Measurements from ENCODE around the gene DLX1. TPM values are rescaled to one million over a fixed set of nuclear protein-coding genes. Genes with fewer than 3 reads are reported as not detected.
"Not testable (repeated sequence)": the region's sequence is repeated elsewhere in the genome, so short reads cannot be mapped to it uniquely, and the experiment has no call there.

Gene DLX1
- total RNA-seq (2014; rRNA removed), result 4.6 and 5.6 TPM in 2 replicates
- polyA plus RNA-seq (2012), result 3.5 TPM

DNA sequence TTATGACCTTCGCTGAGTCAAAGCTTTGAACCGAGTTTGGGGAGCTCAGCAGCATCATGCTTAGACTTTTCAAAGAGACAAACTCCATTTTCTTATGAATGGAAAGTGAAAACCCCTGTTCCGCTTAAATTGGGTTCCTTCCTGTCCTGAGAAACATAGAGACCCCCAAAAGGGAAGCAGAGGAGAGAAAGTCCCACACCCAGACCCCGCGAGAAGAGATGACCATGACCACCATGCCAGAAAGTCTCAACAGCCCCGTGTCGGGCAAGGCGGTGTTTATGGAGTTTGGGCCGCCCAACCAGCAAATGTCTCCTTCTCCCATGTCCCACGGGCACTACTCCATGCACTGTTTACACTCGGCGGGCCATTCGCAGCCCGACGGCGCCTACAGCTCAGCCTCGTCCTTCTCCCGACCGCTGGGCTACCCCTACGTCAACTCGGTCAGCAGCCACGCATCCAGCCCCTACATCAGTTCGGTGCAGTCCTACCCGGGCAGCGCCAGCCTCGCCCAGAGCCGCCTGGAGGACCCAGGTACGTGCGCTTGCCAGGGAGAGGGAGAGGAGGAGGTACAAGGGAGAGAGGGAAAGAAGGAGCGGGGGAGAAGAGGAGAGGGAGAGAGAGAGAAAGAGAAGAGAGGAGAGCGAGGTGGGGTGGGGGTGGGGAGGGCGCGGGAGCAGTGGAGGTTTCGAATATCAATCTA lies at the start of gene DLX1:
Gene DLX1, plus strand, starts transcription at position 48 of the 700 bp plus-strand sequence. Its CDS starts 171 bp downstream, at position 219.
- DNase-seq (ENCODE audit: low read depth), result no peak

DNA sequence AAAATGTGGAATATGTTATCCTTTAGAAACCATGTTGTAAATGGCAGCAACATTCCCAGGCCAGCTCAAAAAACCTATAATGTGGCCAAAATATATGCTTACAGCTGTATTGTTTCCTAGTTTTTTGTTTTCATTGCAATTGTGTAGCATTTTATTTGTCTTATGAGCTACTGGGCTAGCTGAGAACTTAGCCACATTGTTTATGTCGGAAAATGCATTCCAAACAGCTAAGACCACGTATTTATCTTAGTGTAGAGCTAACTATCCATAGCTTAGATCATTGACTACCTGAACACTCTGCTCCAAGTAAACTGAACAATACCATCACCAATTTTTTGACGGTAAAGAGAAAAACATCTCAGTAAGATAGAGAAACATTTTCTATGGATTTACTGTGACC lies 47.2 kb upstream of the DLX1 start:
- no peak for DNase-seq (ENCODE audit: low read depth)

DNA sequence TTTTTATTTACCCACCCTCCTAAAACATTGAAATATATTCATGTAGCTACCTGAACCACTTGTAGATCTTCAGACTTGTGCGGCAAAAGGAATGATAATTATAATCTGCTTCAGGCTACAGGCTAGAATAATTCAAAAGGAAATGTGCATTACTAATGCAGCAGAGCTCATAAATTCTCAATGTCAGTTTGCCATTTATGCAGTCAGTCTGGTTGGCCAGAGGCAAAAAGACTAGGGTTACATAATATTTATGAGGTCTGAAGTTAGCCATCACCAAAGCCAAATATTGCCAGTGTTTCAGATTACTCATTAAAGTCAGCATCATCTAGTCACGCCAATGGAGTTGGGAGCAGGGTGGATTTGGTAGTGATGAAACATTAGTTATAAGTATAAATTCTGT lies 46.7 kb upstream of the DLX1 start:
- peak; percentile 34 for DNase-seq (ENCODE audit: low read depth)

DNA sequence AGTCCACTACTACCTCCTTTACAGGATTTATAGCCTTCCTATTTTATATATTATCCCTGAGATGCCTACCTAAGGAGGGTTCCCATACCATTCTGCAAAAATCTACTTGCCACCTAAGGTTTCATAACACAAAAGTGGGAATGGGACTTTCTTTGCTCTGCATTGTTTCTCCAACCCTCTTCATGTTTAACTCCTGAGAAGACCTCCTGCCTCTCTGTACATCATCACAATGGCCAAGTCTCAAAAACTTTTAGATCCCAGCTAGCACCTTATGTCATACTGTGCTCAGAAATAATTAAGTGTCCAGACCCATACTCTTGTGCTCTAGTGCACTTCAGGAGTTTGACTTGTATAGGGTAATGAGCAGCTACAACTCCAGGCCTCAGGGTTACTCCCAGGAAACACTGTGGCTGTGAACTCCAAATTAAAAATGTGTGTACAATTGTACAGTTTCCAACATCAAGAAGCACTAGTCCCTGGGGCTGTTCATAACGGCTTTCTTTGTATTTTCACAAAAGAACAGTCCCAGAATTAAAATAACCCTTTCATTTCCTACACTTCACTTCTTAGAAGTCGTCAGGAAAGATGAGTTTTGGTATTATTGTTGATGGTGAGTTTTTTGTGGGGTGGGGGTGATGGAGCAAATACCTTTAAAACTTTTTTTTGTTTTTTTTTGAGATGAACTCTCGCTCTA lies 46.1 kb upstream of the DLX1 start:
- DNase-seq (ENCODE audit: low read depth), result no peak

DNA sequence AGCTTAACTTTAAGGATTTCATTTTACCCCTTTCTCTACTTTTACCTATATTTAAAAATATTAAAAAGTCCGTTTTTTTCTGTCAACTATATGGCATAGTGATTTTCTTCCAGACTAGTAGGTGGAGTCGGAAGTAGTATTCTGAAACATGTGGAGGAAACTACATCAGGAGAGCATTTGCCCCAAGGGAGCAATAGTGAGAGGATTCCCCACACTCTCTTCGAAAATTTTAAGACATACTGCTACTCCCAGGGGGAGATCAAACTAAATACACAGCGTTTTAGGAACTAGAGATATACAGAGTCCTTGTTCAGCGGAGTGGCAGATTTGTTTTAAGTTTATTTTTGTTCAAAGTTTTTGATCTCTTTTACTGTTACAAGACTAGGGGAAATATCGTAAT lies 45.0 kb upstream of the DLX1 start:
- no peak for DNase-seq (ENCODE audit: low read depth)

DNA sequence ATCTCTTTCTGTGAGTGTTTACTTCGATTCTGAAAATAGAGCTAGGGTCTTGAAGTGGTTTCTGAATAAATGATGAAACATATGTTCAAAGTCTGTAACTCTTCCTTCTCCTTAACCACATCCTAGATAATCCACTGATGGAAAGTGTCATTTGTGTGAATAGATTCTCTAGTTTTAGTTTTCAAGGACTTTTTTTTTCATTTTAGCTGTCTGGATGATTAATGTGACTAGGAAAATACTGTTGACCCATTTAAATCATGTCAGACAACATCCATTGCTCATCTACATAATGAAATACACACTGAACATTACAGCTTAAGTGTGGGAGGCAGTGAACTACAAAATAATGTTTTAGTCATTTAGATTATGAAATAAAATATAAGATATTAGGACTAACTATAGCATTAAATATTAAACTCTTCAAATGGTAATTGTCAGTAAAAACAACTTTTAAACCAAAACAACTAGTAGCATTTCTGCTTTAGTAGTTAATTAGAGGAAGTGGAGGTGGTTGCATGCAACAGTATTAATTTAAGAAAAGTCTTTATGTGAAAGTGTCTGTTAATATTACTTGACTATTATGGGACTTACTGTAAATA lies 39.1 kb upstream of the DLX1 start:
- no peak for DNase-seq (ENCODE audit: low read depth)

DNA sequence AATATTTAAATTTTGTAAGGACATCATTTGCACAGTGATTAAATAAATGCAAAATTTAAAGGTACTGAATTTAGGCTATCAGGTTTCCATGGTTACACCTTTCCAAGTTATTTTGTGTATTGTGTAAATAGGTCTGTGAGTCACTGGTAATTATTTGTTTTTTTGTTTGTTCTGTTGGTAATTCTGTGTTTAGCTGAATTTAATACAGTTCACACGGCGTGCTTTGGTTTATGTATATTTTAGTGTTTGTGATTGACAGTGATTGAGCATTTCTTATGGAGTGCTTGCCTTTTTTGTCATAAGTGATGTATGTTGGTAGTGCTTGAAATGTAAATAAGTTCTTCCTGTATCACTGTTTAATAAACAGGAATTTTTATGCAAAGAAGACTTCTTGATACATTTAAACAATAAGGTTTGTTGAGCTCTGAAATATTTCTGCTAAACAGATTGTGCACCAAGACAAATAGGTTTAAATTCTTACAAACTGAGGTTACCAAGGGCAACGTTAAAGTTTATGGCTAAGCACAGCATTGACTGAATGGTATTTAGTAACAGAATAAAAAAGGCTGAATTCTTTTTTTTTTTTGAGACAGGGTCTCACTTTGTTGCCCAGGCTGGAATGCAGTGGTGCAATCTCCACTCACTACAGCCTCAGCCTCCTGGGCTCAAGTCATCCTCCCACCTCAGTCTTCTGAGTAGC lies 38.3 kb upstream of the DLX1 start:
- no peak for DNase-seq (ENCODE audit: low read depth)

DNA sequence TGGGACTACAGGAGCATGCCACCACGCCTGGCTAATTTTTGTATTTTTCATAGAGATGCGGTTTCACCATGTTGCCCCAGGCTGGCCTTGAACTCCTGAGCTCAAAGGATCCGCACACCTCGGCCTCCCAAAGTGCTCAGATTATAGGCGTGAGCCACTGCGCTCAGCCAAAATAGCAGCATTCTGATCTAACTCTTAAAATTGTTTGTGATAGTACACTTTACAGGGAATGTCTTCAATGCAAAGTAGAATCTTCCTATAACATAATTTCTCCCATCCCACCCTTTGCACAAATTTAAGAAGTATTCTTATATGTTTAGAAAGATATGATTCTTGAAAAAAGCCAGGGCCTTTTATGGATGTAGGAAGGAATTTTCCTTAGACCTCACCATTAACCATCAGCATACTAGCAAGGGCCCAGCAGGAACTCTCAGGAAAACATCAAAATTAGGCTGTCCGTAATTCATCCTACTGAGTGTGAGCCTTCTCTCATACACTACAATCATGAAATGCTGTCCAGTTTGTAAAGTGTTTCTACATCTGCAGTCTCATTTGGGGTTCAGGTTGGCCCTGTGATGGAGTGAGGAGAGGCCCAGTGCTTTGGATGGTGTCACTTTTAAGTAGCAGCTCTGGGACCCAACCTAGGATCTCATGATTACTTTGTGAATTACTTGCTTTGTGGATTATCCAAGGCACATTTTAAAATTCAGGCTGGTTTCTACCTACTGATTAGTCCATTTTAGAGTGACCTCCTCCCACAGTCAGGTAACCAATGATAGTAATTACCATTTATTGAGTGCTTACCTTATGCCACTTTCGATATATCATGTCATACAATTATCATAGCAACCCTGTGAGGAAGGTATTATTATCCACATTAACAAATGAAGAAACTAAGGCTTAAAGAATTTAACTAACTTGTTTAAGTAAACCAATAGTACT lies 37.5 kb upstream of the DLX1 start:
- DNase-seq (ENCODE audit: low read depth), result no peak

DNA sequence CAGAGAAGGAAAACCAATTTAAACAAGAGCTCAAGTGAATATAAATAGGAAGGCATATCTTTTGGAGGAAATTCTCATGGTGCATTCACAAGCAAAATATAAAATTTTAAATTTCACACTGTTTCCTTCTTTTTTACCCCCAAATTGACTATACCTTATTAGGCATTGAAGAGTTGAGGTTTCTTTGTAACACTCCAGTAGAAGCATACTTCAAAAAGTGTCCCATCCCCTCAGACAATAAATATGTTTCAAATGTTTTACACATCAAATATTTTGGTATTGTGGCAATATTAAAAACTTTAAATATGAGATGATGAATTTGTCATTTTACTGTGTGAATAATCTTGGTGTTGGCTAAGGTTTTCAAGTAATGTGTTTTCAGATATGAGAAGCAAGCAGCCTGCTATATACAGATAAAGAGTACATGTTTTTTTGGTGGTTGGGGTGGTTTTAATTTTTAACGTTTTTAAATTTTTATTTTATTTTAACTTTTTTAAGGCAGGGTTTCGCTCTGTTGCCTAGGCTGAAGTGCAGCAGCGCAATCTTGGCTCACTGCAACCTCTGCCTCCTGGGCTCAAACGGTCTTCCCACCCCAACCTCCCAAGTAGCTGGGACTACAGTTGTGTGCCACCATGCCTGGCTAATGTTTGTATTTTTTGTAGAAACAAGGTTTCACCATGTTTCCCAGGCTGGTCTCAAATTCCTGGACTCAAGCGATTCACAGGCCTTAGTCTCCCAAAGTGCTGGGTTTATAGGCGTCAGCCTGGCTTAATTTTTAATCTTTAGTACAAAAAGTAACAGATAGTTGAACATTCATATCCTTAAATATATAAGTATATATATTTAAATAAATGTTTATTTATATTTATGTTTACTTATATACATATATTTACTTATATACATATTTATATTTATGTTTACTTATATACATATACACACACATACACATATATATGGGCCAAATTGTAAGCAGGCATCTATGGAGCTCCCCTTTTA lies 36.5 kb upstream of the DLX1 start:
- DNase-seq (ENCODE audit: low read depth), result no peak

DNA sequence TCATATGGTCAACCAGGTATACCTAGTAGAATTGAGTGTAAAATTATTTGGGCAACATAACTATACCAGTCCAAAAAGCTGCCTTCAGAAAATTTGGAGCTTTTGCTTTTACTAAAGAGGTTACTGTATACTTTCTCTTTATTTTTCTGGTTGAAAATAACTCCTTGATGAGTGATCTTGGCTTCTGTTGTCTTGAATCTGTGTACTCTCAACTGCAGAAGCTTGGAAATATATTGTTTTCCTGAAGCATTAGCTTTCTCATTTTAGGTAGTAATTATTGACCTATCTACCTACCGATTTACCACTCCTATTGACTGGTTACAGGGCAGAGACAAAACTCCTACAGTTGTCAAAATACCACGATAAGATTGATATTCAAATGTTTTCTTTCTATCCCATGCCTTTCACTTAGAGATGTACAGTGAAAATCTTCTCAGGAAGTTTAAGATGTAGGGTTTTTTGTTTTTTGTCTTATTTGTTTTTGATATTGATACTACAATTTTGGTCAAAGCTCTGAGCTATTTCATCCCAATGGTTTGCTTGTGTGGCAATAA lies 35.7 kb upstream of the DLX1 start:
- DNase-seq (ENCODE audit: low read depth), result no peak

DNA sequence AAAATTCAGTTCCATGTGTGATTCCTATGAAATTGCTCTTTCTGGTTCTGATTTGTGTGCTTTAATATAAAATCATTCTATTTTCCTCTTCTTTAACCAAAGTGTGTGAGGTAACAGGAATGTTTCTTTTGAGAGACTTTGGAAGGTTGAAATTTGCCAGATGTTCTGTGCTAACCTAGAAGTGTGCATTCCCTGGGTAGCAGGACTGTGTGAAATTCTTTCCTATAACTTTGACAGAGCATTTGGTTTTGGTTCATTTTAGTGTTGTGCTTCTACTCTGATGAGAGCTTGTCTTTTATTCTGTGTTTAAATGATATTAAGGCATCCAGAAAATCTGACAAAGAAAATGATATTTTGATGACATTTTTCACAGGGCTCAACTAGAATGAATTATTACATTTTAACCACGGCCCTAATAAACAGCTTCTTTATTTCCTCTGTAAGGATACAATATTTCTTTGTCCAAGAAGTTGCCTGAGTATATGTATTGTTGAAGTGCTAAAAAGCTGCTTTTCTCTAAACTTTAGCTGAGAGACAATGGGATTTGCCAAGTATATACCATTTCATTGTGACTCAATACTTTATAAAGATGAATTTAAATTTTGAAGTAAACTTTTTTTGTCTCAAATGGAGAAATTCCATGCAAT lies 34.7 kb upstream of the DLX1 start:
- DNase-seq (ENCODE audit: low read depth), result no peak

DNA sequence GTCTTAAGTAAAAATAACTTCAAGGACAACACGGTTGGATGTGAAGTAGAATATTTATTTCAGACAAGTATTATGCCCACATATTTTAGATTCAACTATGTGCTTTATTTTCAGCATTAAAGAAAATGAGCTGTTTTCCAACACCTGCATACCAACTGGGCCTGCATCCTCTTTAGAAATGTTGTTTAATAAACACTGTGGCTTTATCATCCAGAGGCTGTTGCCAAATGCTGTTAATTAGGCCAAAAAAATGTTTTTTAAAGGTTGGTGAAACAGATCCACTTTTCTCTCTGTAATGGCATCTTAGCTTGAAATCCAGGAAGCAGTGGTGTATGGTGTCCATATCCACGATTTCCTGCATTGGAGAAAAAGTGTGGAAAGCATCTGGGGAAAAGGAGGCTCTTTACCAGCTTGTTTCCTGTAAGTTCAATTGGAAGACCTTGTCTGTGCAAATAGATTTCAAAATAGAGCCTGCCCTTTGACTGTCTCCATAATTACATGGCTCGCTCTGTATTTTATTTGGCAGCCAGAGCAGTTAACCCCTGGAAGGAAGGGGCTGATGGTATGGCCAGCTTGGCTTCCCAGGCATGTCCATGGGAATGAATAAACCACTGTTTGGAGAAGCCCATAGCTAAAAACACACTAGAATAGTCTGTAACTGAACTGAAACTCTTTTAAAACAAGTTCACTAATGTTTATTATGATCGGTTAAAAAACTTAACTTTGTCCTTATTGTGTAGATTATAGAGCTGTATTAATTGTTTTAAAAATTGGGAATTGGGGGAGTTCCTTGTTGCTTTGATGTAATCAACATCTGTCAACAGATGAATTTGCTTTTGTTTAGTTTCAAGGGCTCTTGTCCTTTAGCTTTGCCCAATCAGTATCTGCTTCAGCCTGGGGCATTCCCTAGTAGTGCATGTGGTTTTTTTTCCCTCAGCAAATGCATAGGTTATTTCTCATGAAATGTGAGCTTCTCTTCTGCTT lies 33.0 kb upstream of the DLX1 start:
- no peak for DNase-seq (ENCODE audit: low read depth)

DNA sequence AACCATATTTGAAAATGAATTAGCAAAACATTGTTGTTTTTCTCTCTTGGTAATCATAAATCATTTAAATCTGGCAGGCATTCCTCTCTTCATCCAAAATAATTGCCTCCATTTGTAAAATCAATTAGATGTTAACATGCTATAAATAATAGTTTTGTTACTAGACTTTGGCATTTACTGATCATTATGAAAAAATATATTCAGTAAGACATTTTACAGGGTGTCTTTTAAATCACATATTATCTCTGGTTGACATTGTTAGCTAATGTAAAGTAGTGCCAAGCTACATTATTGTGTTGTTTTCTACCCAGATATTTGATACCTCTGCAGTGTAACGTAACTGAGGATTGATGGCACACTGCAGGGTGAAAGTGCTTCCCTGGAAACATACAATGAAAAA lies 31.8 kb upstream of the DLX1 start:
- no peak for DNase-seq (ENCODE audit: low read depth)

DNA sequence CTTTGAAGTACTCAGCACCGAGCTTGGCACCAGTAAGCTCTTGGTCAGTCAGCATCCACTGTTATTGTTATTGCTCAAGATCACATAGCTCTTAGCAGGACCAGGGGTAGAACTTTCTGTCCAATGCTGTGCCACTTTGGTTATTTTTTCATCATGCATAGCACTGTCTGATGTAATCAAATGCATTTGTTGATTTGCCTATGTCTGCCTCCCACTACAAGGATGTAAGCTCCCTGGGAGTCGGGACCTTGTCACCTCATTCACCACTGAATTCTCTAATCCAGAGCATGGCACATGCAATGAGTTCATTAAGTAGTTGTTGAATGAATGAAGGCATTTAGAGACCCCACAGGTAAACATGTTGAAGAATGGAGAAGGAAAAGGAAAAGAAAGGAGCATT lies 29.0 kb upstream of the DLX1 start:
- no peak for DNase-seq (ENCODE audit: low read depth)

DNA sequence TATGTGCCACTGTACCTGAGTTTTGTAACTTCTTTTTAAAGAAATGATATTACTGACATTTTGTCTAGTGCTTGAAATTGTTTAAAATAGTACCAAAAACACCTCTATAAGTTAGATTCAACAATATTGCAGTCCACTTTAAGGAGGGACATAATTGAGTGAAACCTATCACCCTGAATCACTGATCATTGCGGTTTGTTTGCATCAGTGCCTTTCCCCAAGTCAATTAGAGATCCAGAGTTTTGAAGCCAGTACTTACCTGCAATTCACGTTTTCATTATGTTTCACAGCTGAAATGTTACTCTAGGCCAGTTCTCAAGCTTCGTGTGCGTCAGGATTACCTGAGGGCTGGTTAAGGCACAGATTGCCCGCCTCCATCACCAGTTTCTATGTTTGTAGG lies 26.6 kb upstream of the DLX1 start:
- DNase-seq (ENCODE audit: low read depth), result no peak

DNA sequence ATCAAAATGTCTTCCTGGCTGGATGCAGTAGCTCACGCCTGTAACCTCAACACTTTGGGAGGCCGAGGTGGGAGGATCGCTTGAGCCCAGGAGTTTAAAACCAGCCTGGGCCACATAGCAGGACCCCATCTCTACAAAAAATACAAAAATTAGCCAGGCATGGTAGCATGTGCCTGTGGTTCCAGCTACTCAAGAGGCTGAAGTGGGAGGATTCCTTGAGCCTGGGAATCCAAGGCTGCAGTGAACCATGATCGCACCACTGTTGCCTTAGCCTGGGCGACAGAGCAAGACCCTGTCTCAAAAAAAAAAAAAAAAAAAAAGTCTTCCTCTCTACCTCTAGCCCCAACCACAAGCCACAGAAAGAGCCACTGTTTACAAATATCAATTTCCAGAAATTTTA lies 25.2 kb upstream of the DLX1 start:
- not testable (repeated sequence) for DNase-seq (ENCODE audit: low read depth)

DNA sequence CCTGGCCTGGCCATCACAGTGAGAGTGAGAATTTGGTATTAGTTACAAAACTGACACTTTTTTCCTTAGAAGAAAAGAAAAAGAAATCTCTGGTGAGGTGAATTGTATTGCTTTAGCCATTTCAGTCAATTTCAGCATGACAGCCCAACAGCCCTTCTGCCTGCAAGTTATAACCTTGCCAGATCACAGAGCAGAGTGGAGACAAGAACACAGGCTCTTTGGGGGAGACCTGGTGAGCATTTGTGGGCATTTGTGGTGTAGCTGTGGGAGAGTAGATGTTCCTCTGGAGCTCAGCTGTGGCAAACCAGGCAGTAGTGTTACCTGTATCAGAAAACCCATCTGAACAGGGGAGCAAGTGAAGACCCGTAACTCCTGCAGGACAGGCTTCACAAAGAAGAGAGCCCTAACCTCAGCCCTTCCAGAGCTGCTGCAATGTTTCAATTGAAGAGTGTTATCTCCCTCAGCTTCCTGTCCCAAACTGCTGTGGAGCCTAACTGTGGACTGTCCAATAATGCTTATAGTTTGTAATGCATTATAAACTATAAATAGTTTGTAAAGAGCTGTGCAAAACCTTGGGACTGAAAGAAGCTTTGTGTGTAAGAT lies 22.8 kb upstream of the DLX1 start:
- DNase-seq (ENCODE audit: low read depth), result no peak

All from LHCN-M2 (cell line).